Stomach (tissue), 9 donors: ENCODE results near the gene IFT25. TPM values are rescaled to one million over a fixed set of nuclear protein-coding genes. Genes with fewer than 3 reads are reported as not detected.

Experiments
- DNase-seq, 2 donors: peaks; one replicate each; pipeline versions ENCODE4 v3.0.0 to v3.0.0-alpha.2; 2013 to 2019
- H3K27ac ChIP-seq, 5 donors: fragments of 200-600 bp in 4 of 5; sonication (generic) in 4 of 5; one replicate each; pipeline ENCODE4 v1.5.1; 2013 to 2019; ENCODE audit warnings: mild to moderate bottlenecking in 1 of 5, moderate library complexity in 1 of 5
- H3K27me3 ChIP-seq, 3 donors: fragments of 200-600 bp; sonication (generic); one replicate each; pipeline ENCODE4 v1.5.1; 2017 to 2019; ENCODE audit warnings: mixed run types in 1 of 3
- H3K36me3 ChIP-seq, 4 donors: fragments of 200-600 bp; sonication (generic); 1 replicate in 3 of 4; 2 replicates in 1 of 4; pipeline ENCODE4 v1.5.1; 2016 to 2019
- H3K4me1 ChIP-seq, 4 donors: fragments of 200-600 bp; sonication (generic); one replicate each; pipeline ENCODE4 v1.5.1; 2016 to 2019
- H3K4me3 ChIP-seq, 4 donors: fragments of 200-600 bp; sonication (generic) in 3 of 4; one replicate each; pipeline ENCODE4 v1.5.1; 2016 to 2019; ENCODE audit warnings: mild to moderate bottlenecking in 1 of 4
- H3K9me3 ChIP-seq, 4 donors: fragments of 200-600 bp; sonication (generic); one replicate each; pipeline ENCODE4 v1.5.1; 2016 to 2019
- EP300 ChIP-seq: sonication (generic); formaldehyde crosslinking; IDR thresholded peaks from one replicate; pipeline ENCODE4 v1.6.1; 2017; ENCODE audit warnings: antibody characterized with exemption
- POLR2A ChIP-seq, 4 donors: fragments of 450-650 bp; IDR thresholded peaks; one replicate each; pipeline ENCODE4 v1.6.1; 2016; ENCODE audit warnings: antibody characterized with exemption in 4 of 4, control low read depth in 2 of 4, mild to moderate bottlenecking in 1 of 4, moderate library complexity in 1 of 4
- POLR2AphosphoS5 ChIP-seq, 3 donors: sonication (generic); formaldehyde crosslinking; IDR thresholded peaks; one replicate each; pipeline ENCODE4 v1.6.1; 2016; ENCODE audit warnings: antibody characterized with exemption in 3 of 3
- WGBS, 5 donors: extraction: QIAGEN DNeasy Blood & Tissue Kit in 3 of 5; methylation state at CpG; one replicate each; pipeline versions ENCODE4 v1.1.5 to v1.1.7; 2013 to 2018; 5-methylcytosine and 5-hydroxymethylcytosine counted together
- intact Hi-C: fragments of 100-400 bp; cut with DNase I; formaldehyde crosslinking; loops from one replicate; pipeline ENCODE4 v1.15.1; 2023; ENCODE audit warnings: low total_unique reads
- polyA plus RNA-seq, 3 donors: library from polyadenylated mRNA; stranded (reverse); fragments of 200-250 nt; gene quantifications; one replicate each; pipeline ENCODE4 v1.2.3, GENCODE V29; 2013
- total RNA-seq, 5 donors: library from RNA; depleted of rRNA; stranded (reverse); fragments of >200 nt; gene quantifications; one replicate each; pipeline versions ENCODE4 v1.1.0 to v1.2.3, GENCODE V29; 2014 to 2016
- TF ChIP-seq, protein P1 (sequence below), 7 experiments: fragments of 450-650 bp in 4 of 7; fragments of 200-600 bp in 3 of 7; sonication (generic) in 3 of 7; IDR thresholded peaks; one replicate each; pipeline ENCODE4 v1.5.1; 2016 to 2019; ENCODE audit warnings: antibody characterized with exemption in 7 of 7, control low read depth in 2 of 7, mild to moderate bottlenecking in 1 of 7
- donor health status: healthy with polysubstance abuse.
- donor health status: Bipolar disorder and iron deficiency.
- donor health status: healthy.

The IFT25 gene
- total and polyA plus RNA-seq, 8 donors, result 5.8 to 71.2 (median 40.9) TPM

- WGBS, 5 donors, result 90 to 98% (median 96%) methylated on average over 8 of the region's 8 CpGs
- DNase-seq, result no peak
Measured at GRCh38 chr1:53905509-53905908, 40.0 kb downstream of the IFT25 start.

DNA sequence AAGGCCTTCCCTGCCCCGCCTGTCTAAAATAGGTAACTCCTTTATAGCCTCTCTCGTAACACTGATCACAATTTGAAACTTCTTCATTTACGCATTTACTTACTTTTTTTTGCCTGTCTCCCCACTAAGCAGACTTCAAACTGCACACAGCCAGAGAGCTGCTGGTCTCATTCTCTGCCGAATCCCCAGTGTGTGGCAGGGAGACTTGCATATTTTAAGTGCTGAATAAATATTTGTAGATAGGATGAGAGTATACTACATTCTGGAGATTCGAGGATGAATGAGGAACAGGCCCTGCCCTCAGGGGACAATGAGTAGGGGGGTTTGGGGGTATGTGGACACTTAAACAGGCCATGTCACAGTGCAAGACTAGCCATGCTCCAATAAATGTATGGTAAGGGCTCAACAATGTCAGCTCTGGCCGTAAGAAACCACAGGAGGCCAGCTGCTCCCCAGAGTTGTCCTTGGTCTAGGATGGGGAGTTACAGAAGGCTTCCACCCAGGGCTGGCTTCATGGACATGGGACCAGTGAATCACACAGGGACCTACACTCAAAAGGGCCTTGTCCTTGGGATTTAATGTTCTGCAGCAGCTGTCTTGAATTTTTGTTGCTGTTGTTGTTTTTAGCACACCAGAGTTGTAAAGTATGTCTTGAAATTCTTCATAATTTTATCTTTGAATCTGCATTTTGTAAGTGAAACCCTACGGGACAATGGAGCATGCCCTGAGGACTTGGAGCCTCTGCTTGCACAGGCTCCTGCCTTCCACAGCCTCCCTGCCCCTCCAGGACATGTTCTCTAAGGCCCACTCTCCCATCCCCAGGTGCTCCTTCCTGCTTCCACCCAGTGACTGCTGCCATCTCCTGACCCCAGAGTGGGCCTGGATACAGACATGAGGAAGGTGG is 43.0 kb downstream of the IFT25 start:
- Histone ChIP-seq H3K27me3 (no peaks in the 10 kb centered on the region), H3K9me3 (no peaks in the 10 kb centered on the region), H3K4me3 (no peak overlapping the region), H3K4me1 (peaks cover 8 to 33% (median 23%) of the 10 kb centered on the region in 4 donors), H3K36me3 (peaks cover 0 to 7% (median 3%) of the 10 kb centered on the region in 4 donors), H3K27ac (no peak overlapping the region)
- DNase-seq, result no peak
- intact Hi-C loops, result no loop called here
- 58 to 68% (median 64%) methylated on average over 7 of the region's 7 CpGs for WGBS, 5 donors
- TF ChIP-seq EP300, result no peak
- no peak for TF ChIP-seq POLR2AphosphoS5 (IDR thresholded peaks at IDR 0.05)
- TF ChIP-seq, protein P1, sequence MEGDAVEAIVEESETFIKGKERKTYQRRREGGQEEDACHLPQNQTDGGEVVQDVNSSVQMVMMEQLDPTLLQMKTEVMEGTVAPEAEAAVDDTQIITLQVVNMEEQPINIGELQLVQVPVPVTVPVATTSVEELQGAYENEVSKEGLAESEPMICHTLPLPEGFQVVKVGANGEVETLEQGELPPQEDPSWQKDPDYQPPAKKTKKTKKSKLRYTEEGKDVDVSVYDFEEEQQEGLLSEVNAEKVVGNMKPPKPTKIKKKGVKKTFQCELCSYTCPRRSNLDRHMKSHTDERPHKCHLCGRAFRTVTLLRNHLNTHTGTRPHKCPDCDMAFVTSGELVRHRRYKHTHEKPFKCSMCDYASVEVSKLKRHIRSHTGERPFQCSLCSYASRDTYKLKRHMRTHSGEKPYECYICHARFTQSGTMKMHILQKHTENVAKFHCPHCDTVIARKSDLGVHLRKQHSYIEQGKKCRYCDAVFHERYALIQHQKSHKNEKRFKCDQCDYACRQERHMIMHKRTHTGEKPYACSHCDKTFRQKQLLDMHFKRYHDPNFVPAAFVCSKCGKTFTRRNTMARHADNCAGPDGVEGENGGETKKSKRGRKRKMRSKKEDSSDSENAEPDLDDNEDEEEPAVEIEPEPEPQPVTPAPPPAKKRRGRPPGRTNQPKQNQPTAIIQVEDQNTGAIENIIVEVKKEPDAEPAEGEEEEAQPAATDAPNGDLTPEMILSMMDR (IDR thresholded peaks at IDR 0.05), result no peak
- TF ChIP-seq POLR2A (IDR thresholded peaks at IDR 0.05), result no peak

More at GRCh38 chr1:53905509-53905908, 40.0 kb downstream of the IFT25 start:
- Histone ChIP-seq H3K9me3 (no peaks in the 10 kb centered on the region), H3K36me3 (peaks cover 0 to 7% (median 3%) of the 10 kb centered on the region in 4 donors), H3K4me3 (no peak overlapping the region), H3K27ac (no peak overlapping the region), H3K27me3 (no peaks in the 10 kb centered on the region), H3K4me1 (peaks cover 0 to 20% (median 8%) of the 10 kb centered on the region in 4 donors)
- TF ChIP-seq EP300, result no peak
- TF ChIP-seq POLR2A (IDR thresholded peaks at IDR 0.05), result no peak
- TF ChIP-seq POLR2AphosphoS5 (IDR thresholded peaks at IDR 0.05), result no peak
- TF ChIP-seq, protein P1 (IDR thresholded peaks at IDR 0.05), result no peak
- intact Hi-C loops, result no loop called here

GRCh38 chr1:53899708-53900107 is 45.8 kb downstream of the IFT25 start:
- 84 to 95% (median 85%) methylated on average over 3 of the region's 3 CpGs for WGBS, 5 donors
- intact Hi-C loops, result no loop called here
- Histone ChIP-seq H3K4me1 (peaks cover 8 to 44% (median 31%) of the 10 kb centered on the region in 4 donors), H3K4me3 (no peak overlapping the region), H3K27ac (peak overlapping the region in 1 of 5 donors; percentile 30), H3K9me3 (no peaks in the 10 kb centered on the region), H3K27me3 (no peaks in the 10 kb centered on the region), H3K36me3 (no peaks in the 10 kb centered on the region)
- TF ChIP-seq, protein P1 (IDR thresholded peaks at IDR 0.05), result no peak
- no peak for TF ChIP-seq POLR2A (IDR thresholded peaks at IDR 0.05)
- no peak for TF ChIP-seq POLR2AphosphoS5 (IDR thresholded peaks at IDR 0.05)
- no peak for TF ChIP-seq EP300
- no peak for DNase-seq

DNA sequence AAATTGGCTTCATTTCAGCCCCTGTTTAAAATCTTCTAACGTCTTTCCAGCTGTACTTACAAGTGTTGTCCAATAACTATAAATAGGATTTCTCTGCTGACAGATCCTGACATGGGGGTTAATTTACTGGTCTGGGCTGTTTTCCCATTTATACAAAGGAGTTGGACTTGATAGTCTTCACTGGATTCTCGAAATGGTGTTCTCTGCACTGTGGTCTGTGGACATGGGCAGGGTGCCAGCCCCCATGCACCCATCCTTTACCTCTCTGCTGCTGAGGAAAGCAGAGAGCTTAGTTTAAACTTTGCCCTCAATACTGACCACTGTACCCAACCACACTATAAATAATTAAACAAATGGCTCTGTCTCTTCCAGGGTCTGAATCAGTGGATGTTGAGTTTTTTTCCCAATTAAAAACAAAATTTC is 46.3 kb downstream of the IFT25 start:
- Histone ChIP-seq H3K4me3 (no peak overlapping the region), H3K9me3 (no peaks in the 10 kb centered on the region), H3K4me1 (peaks cover 8 to 46% (median 31%) of the 10 kb centered on the region in 4 donors), H3K27me3 (no peaks in the 10 kb centered on the region), H3K36me3 (no peaks in the 10 kb centered on the region), H3K27ac (peak overlapping the region in 4 of 5 donors; percentile 30 to 68 (median 46))
- 6 to 12% (median 8%) methylated on average over 2 of the region's 2 CpGs for WGBS, 5 donors
- intact Hi-C loops, result no loop called here
- peak; percentile 64 to 74 for DNase-seq
- no peak for TF ChIP-seq POLR2A (IDR thresholded peaks at IDR 0.05)
- peak in 1 of 3 donors; percentile 3 for TF ChIP-seq POLR2AphosphoS5 (IDR thresholded peaks at IDR 0.05)
